Skin epidermis (tissue), 12 donors: ENCODE measurements around the gene FAM13C.

ENCODE experiments used
- H3K27ac ChIP-seq, 21 experiments: fragments of 200-600 bp; sonication (generic) in 11 of 21; one replicate each; pipeline ENCODE4 v1.5.0; 2020; ENCODE audit warnings: mild to moderate bottlenecking in 3 of 21, inconsistent platforms in 2 of 21, moderate library complexity in 2 of 21
- H3K4me3 ChIP-seq, 7 experiments: fragments of 200-600 bp; sonication (generic) in 2 of 7; one replicate each; pipeline ENCODE4 v1.5.0; 2020; ENCODE audit warnings: inconsistent platforms in 2 of 7, mild to moderate bottlenecking in 2 of 7, moderate library complexity in 1 of 7

Gene FAM13C

GRCh38 chr10:59363446-59363958 lies 1.2 kb upstream of the FAM13C start:
- peak overlapping the region in 1 of 7 experiments; percentile 52 for H3K4me3 ChIP-seq
- peak overlapping the region in 5 of 21 experiments; percentile 86 to 95 (median 88) for H3K27ac ChIP-seq

GRCh38 chr10:59362959-59363381 lies 621 bp upstream of the FAM13C start:
- peak overlapping the region in 20 of 21 experiments; percentile 56 to 95 (median 82) for H3K27ac ChIP-seq

GRCh38 chr10:59361663-59362143 lies 646 bp downstream of the FAM13C start:
- H3K4me3 ChIP-seq: peak overlapping the region; percentile 25 to 58 (median 41)
- peak overlapping the region in 17 of 21 experiments; percentile 56 to 95 (median 83) for H3K27ac ChIP-seq

More at GRCh38 chr10:59362959-59363381, 621 bp upstream of the FAM13C start:
- peak overlapping the region; percentile 25 to 58 (median 41) for H3K4me3 ChIP-seq

GRCh38 chr10:59360605-59361405 lies 1.5 kb downstream of the FAM13C start:
- H3K4me3 ChIP-seq: peak overlapping the region in 3 of 7 experiments; percentile 1 to 41 (median 11)
- peak overlapping the region in 18 of 21 experiments; percentile 23 to 95 (median 65) for H3K27ac ChIP-seq

DNA sequence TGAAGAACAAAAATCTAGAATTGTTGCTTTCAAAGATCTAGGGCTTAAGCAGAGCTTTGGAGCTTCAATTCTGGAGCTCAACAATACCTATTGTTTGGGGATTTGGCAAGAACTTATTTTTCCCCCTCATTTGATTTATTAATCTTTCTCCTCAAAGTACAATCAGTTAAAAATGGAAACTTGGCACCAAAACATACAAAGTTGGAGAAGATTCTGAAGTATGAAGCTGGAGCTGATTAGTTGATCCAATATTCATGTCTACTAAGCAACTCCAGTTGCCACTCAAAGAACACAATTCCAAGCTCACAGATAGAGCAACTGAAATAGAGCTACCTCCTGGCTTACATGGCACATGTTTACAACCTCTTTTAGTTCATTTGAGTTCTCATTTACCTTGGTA lies 3.8 kb downstream of the FAM13C start:
- Histone ChIP-seq H3K27ac (peak overlapping the region in 3 of 21 experiments; percentile 29 to 91 (median 34)), H3K4me3 (no peak overlapping the region)

GRCh38 chr10:59354434-59354833 lies 7.9 kb downstream of the FAM13C start:
- H3K27ac ChIP-seq: no peak overlapping the region
- no peak overlapping the region for H3K4me3 ChIP-seq

DNA sequence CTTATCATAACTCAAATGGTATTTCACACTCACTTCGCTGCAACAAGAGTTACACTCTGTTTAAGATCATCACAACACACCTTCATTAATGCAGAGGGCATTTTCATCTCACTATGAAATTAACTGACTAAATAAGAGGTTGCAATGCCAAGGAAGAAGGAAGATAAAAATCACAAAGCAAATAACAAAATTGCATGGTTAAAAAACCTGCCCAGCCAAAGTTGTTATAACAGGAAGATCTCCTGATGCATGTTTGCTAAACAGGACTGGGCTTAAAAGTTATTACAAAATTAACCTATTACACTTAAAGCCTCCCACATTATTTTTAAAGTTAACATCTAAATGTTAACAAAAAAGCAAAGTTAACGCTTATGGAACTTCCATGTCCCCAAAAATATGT lies 11.8 kb downstream of the FAM13C start:
- H3K27ac ChIP-seq: no peak overlapping the region
- no peak overlapping the region for H3K4me3 ChIP-seq

GRCh38 chr10:59346321-59346720 lies 16.0 kb downstream of the FAM13C start:
- Histone ChIP-seq H3K4me3 (no peak overlapping the region), H3K27ac (no peak overlapping the region)

DNA sequence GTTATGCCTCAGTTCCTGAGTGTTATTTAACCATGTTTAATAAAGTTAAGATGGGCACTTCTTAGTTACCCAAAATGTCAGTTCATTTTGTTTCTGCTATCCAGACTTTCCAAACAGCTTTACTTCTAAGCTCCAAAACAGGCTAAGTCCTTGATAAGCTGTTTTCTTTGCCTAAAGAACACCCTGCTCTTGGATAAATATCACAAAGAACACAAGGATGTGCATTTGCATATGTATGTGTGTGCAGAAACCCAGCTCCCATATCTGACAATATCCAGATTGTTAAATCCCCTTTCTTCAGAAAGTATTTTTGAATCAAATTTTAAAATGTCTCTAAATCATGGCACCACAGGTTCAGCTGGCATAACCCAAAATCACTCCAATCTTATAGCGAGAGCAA lies 19.6 kb downstream of the FAM13C start:
- Histone ChIP-seq H3K4me3 (no peak overlapping the region), H3K27ac (no peak overlapping the region)

DNA sequence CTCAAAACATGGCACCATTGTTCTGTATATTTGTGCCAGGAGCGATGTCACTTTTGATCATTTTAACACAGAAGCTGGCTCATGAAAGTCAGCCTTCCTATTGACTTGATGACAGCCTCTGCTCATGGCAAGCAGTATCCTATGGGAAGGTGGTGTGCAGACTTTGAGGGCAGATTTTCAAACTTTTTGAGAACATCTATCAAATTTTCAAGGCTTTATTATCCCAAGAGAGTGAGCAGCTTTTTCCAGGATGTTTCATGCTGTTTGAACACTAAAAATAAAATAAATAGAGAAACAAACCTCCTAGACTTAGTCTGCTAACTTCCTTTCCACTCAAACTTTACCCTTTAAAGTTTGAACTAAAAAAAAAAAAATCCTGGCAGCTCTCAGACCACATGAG lies 20.3 kb downstream of the FAM13C start:
- no peak overlapping the region for H3K27ac ChIP-seq

DNA sequence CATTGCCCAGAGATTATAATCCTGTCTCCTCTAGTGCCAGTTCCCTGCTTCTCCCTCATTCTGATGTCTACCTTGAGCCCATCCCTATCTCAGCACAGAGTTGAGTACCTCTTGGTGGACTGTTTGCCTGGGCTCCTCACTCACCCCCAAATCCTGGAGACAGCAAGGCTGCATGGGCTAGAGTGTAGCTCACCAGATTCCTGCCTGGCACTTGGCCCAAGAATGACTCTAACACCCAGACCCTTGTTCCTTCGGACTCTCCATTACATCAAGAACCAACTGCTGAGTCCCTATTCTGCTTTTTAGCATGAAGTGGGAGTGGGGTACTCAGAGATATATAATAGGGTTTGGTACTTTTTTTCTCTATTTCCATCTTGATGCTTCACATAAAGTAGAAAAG lies 22.1 kb downstream of the FAM13C start:
- Histone ChIP-seq H3K27ac (no peak overlapping the region), H3K4me3 (no peak overlapping the region)

More for the DNA sequence above, 20.3 kb downstream of the FAM13C start:
- H3K4me3 ChIP-seq: no peak overlapping the region

- peak overlapping the region in 1 of 21 experiments; percentile 3 for H3K27ac ChIP-seq
Observed at GRCh38 chr10:59339351-59339750, 23.0 kb downstream of the FAM13C start.

DNA sequence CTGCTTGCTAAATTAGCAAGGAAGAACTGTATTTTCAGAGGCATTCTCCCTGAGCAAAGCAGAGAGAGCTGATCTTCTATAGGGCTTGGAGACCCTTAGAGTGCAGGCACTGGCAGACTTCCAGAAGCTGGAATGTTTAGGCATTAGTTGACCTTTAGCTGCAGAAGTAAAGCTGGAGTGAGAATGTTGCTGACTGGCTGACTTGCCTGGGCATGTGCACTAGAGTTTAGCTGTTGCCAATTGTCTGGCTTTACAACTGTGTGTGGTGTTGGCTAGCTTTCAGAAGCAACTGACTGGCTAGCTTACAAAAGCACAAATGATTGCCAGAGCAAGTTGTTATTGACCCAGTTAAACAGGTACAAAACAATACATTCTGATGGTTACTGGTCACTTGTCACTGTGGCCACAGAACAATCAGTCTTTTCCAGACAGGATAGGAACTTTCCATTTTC lies 25.1 kb downstream of the FAM13C start:
- Histone ChIP-seq H3K4me3 (no peak overlapping the region), H3K27ac (peak overlapping the region in 16 of 21 experiments; percentile 10 to 91 (median 47))

More at GRCh38 chr10:59339351-59339750, 23.0 kb downstream of the FAM13C start:
- H3K4me3 ChIP-seq: no peak overlapping the region

DNA sequence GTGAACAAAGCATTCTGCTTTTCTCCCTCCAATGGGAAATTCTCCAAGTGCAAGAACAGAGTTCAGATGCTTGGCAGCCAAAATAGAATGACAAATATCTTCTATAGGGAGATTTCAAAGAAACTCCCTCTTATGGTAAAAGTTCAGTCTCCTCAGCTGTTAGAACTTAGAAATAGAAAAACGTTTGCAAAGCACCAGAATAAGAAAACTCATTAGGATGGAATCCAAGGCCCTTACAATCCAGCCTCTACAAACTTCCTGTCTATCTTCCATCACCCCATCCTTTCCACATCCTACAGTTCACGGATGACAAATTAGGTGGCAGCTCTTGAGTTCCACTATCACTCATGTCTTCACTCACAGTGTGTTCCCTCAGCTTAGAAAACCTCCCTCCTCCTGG lies 25.7 kb downstream of the FAM13C start:
- H3K27ac ChIP-seq: peak overlapping the region in 16 of 21 experiments; percentile 10 to 91 (median 47)
- no peak overlapping the region for H3K4me3 ChIP-seq

- Histone ChIP-seq H3K4me3 (no peak overlapping the region), H3K27ac (peak overlapping the region in 3 of 21 experiments; percentile 1 to 91 (median 79))
Observed at GRCh38 chr10:59335497-59335896, 26.9 kb downstream of the FAM13C start.

GRCh38 chr10:59333701-59334100 lies 28.6 kb downstream of the FAM13C start:
- peak overlapping the region in 1 of 21 experiments; percentile 7 for H3K27ac ChIP-seq

DNA sequence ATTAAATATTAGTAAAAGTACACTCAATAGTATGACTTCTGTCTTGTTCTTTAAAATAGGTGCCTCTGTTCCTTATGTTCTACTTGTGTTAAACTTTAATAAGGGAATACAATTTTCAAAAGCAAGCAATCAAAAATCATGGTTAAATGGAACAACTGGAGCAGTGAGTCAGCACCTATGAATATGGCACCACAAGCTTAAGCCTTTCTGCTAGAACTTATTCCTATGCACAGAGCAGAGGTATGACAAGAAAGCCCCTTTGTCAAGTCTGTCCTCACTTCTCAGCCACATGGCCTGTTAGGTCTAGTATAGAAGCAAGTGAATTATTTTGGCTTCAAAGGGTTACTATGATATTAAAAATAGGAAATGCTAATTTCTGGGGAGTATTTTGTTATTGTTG lies 29.8 kb downstream of the FAM13C start:
- Histone ChIP-seq H3K4me3 (no peak overlapping the region), H3K27ac (no peak overlapping the region)

More at GRCh38 chr10:59333701-59334100, 28.6 kb downstream of the FAM13C start:
- no peak overlapping the region for H3K4me3 ChIP-seq

DNA sequence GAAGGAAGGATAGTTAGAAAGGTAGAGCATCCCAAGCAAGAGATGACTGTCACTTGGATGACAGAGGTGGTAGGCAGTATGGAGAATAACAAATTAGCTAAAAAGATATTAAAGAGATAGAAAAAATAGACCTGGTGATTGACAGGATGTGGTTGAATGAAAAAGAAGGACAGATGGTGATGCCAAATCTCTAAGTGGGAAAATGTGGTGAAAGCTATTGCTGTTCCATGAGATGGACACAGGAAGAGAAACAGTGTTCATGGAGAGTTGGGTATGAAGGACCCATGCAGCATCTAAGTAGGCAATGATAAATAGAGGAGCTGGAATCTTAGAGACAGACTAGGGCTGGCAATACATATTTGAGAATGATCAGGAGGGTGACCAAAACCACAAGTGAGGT lies 30.7 kb downstream of the FAM13C start:
- H3K27ac ChIP-seq: no peak overlapping the region
- H3K4me3 ChIP-seq: no peak overlapping the region

- no peak overlapping the region for H3K4me3 ChIP-seq
- no peak overlapping the region for H3K27ac ChIP-seq
Observed at GRCh38 chr10:59325116-59325515, 37.2 kb downstream of the FAM13C start.

- no peak overlapping the region for H3K27ac ChIP-seq
- H3K4me3 ChIP-seq: no peak overlapping the region
Observed at GRCh38 chr10:59324597-59324996, 37.8 kb downstream of the FAM13C start.
